Erythroblast (primary cell): ENCODE measurements around the gene GAN.

Experiments
- GATA1 ChIP-seq: IDR thresholded peaks from 2 replicates; pipeline ENCODE4 v1.6.1; 2011; ENCODE audit warnings: low read depth, mild to moderate bottlenecking, control low read depth, low read length, moderate library complexity
- POLR2A ChIP-seq: IDR thresholded peaks from 2 replicates; pipeline ENCODE4 v1.6.1; 2011; ENCODE audit warnings: mild to moderate bottlenecking, low read length

DNA sequence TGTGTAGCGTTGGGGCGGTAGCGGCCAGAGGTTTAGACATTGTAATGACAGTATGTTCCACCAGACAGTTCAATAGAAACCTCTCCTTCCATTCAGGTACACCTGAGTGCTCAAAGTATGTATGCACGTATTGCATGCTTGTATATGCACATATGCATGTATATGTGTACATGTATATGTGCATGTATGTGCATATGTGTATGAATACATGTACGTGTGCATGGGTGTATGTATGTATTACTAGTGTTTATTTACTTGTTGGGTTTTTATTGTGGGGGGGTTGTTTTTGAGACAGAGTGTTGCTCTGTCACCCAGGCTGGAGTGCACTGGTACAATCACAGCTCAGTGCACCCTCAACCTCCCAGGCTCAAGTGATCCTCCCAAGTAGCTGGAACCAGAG is 46.3 kb upstream of the GAN start:
- no peak for TF ChIP-seq POLR2A
- TF ChIP-seq GATA1: no peak
